Calu3 (cell line): Measurements from ENCODE around the gene MYBPC1. TPM values are rescaled to one million over a fixed set of nuclear protein-coding genes. Genes with fewer than 3 reads are reported as not detected.

Source experiments
- BruUV-seq: library from RNA; stranded (reverse); fragments of 400-500 nt; replicated peaks from 2 replicates; lab custom pipeline; 2021; lab: Mats Ljungman, UMichigan
- CTCF ChIA-PET: fragments of 300-600 bp; sonication (Branson Sonifier 250); formaldehyde crosslinking; loops from one replicate; lab custom pipeline; 2022; ENCODE audit warnings: antibody characterized with exemption; lab: Charles Lee
- DNase-seq: peaks from one replicate; pipeline ENCODE4 v3.0.0; 2022
- H3K27ac Mint-ChIP-seq: one replicate; pipeline ENCODE4 v1.8.0; 2022; ENCODE audit warnings: mixed read lengths; ENCODE audit not compliant: unreplicated experiment
- H3K27me3 Mint-ChIP-seq: one replicate; pipeline ENCODE4 v1.8.0; 2022; ENCODE audit warnings: mixed read lengths; ENCODE audit not compliant: unreplicated experiment
- H3K36me3 Mint-ChIP-seq: one replicate; pipeline ENCODE4 v1.8.0; 2022; ENCODE audit warnings: mild to moderate bottlenecking, moderate library complexity, mixed read lengths; ENCODE audit not compliant: insufficient read depth, unreplicated experiment
- H3K4me1 Mint-ChIP-seq: one replicate; pipeline ENCODE4 v1.8.0; 2022; ENCODE audit warnings: mild to moderate bottlenecking, low read depth, mixed read lengths; ENCODE audit not compliant: unreplicated experiment
- H3K4me3 Mint-ChIP-seq: one replicate; pipeline ENCODE4 v1.8.0; 2022; ENCODE audit warnings: mild to moderate bottlenecking, low read depth, moderate library complexity, mixed read lengths; ENCODE audit not compliant: unreplicated experiment
- H3K9me3 Mint-ChIP-seq: one replicate; pipeline ENCODE4 v1.8.0; 2022; ENCODE audit warnings: low read depth, mixed read lengths; ENCODE audit not compliant: unreplicated experiment
- intact Hi-C: fragments of 100-400 bp; cut with micrococcal nuclease; formaldehyde crosslinking; loops from one replicate; pipeline ENCODE4 v1.10.0; 2022; ENCODE audit not compliant: unreplicated experiment
- total RNA-seq: library from RNA; stranded (reverse); gene quantifications from 2 replicates; pipeline ENCODE4 v1.2.3, GENCODE V29; 2022
- TF ChIP-seq, protein P1 (sequence below): fragments of 200-600 bp; IDR thresholded peaks from one replicate; pipeline ENCODE4 v1.8.0; 2022; ENCODE audit warnings: antibody characterized with exemption; ENCODE audit not compliant: unreplicated experiment

MYBPC1 gene
- total RNA-seq, 1 experiment from 2014 or later, result not detected

DNA sequence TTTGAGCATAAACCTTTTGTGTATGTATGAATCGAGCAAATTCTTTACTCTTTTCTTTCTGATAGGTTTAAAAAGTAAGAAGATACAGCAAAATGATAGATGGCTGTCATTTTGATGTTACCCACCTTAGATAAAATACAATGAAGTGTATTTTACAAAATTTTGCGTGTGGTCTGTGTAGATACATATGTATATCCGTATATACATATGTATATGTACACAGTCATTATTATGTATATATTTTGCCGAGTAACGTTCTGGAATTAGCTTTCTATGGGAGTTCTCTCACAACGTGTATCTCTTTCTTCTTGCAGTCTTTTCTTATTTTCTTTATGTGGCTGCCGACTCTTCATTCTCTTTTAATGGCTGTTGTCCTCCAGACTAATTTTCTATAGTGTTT, 70.2 kb downstream of the MYBPC1 start:
- Mint-ChIP-seq H3K27ac (no peak overlapping the region), H3K27me3 (no peaks in the 10 kb centered on the region), H3K36me3 (no peaks in the 10 kb centered on the region), H3K4me1 (peaks cover under 1% of the 10 kb centered on the region), H3K4me3 (no peak overlapping the region), H3K9me3 (no peaks in the 10 kb centered on the region)
- TF ChIP-seq, protein P1, sequence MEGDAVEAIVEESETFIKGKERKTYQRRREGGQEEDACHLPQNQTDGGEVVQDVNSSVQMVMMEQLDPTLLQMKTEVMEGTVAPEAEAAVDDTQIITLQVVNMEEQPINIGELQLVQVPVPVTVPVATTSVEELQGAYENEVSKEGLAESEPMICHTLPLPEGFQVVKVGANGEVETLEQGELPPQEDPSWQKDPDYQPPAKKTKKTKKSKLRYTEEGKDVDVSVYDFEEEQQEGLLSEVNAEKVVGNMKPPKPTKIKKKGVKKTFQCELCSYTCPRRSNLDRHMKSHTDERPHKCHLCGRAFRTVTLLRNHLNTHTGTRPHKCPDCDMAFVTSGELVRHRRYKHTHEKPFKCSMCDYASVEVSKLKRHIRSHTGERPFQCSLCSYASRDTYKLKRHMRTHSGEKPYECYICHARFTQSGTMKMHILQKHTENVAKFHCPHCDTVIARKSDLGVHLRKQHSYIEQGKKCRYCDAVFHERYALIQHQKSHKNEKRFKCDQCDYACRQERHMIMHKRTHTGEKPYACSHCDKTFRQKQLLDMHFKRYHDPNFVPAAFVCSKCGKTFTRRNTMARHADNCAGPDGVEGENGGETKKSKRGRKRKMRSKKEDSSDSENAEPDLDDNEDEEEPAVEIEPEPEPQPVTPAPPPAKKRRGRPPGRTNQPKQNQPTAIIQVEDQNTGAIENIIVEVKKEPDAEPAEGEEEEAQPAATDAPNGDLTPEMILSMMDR, result no peak
- no peak for DNase-seq
- BruUV-seq, result no TSS peak
- intact Hi-C loops, result no loop called here
- CTCF ChIA-PET, result no interaction called here

DNA sequence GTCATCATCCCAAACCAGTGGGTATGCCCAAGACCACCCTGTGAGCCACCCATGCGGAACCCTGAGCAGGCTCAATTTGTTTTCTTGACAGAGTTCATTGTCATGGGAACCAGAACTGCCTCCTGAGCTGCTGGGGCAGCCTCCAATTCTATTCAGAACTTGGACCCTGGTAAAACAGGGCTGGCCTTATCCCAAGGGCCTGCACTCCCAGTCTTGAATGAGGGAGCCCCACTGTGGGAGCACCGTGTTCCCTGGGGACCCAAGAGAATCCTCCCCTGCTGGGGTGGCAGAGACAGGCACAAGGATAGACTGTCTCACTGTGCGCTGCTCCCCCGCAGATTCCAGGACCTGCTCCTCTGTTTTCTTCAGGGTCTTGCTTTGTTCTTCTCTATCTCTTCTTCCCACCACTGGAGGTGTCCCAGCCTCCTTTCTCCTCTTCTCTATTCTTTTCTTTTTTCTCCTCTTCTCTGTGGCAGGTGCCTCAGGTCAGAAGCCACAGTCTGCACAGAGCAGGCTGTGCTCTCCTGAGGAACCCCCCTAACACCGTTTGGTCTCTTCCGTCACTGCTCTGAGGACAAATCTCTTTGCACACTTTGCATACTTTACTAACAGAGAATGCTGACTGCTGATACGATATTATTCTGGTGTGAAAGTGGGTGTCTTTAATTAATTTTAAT, 71.4 kb downstream of the MYBPC1 start:
- H3K27me3 Mint-ChIP-seq, result no peaks in the 10 kb centered on the region
- no peak overlapping the region for H3K4me3 Mint-ChIP-seq
- intact Hi-C loops, result no loop called here
- no peaks in the 10 kb centered on the region for H3K36me3 Mint-ChIP-seq
- H3K9me3 Mint-ChIP-seq, result no peaks in the 10 kb centered on the region
- no peak overlapping the region for H3K27ac Mint-ChIP-seq
- CTCF ChIA-PET, result interaction anchor here (0.5 kb wide), 1 partner anchor 241 kb away, joined by 3 read pairs; no protein-coding TSS in a partner anchor
- H3K4me1 Mint-ChIP-seq, result peaks cover 11% of the 10 kb centered on the region
- TF ChIP-seq, protein P1, result no peak
- DNase-seq, result no peak
- BruUV-seq, result no TSS peak

DNA sequence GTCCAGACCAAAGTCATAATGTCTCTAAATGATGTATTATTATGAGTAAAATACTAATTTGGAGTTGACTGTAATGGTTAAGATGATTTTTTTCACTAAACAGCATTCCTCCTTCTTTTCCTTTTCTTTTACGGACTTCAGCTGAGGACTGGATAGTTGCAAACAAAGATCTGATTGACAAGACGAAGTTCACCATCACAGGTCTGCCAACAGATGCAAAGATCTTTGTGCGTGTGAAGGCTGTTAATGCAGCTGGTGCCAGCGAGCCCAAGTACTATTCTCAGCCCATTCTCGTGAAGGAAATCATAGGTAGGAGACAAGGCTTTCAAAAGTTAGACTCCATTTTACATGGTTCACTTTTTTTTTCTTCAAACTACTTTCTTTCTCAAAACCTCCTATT, 72.8 kb downstream of the MYBPC1 start:
- no peaks in the 10 kb centered on the region for H3K36me3 Mint-ChIP-seq
- H3K27me3 Mint-ChIP-seq, result no peaks in the 10 kb centered on the region
- TF ChIP-seq, protein P1, result no peak
- CTCF ChIA-PET, result no interaction called here
- intact Hi-C loops, result no loop called here
- no peak overlapping the region for H3K27ac Mint-ChIP-seq
- H3K9me3 Mint-ChIP-seq, result no peaks in the 10 kb centered on the region
- peaks cover 16% of the 10 kb centered on the region for H3K4me1 Mint-ChIP-seq
- BruUV-seq, result no TSS peak
- H3K4me3 Mint-ChIP-seq, result no peak overlapping the region
- DNase-seq, result no peak

DNA sequence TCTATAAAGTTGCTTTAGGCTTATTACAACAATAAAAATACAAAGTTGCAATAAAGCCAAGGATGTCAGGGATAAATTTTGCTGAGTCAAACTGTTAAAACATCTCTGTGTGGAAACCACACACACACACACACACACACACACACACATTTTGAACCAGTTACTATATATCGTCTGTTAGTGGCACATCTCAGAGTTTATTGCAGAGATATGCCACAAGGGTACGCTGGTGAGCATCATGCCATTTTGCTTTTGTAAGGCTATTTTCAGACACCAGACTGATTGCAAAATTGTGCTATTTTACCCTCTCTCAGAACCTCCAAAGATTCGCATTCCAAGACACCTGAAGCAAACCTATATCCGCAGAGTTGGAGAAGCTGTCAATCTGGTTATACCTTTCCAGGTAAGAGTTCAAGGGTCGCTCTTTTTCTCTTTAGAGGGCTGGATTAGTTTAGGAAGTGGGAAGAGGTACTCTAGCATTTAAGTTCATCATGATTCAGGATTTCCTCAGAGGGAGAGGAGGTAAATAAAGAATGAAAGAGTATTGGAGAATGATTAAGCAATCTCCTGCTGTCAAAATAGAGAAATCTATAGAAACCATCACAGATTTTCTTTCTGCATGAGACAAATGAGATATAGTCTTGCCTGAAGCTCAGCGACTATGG, 75.4 kb downstream of the MYBPC1 start:
- intact Hi-C loops, result no loop called here
- no TSS peak for BruUV-seq
- Mint-ChIP-seq H3K4me3 (no peak overlapping the region), H3K27me3 (no peaks in the 10 kb centered on the region), H3K36me3 (no peaks in the 10 kb centered on the region), H3K4me1 (peaks cover 16% of the 10 kb centered on the region), H3K27ac (no peak overlapping the region), H3K9me3 (no peaks in the 10 kb centered on the region)
- DNase-seq, result peak; percentile 45
- CTCF ChIA-PET, result no interaction called here
- TF ChIP-seq, protein P1, result peak; percentile 48
